ENCODE results near the gene ITPR2.
A peak's percentile ranks its signal among the peaks of the same experiment; 100 is the strongest.
"Not testable (repeated sequence)": the region's sequence is repeated elsewhere in the genome, so short reads cannot be mapped to it uniquely, and the experiment has no call there.

The ITPR2 gene

GRCh38 chr12:26786865-26787514, 46.0 kb downstream of the ITPR2 start:
- Histone ChIP-seq H3K27ac (peak overlapping the region; percentile 14 to 38), H3K4me3 (no peak overlapping the region), H3K27me3 (no peaks in the 10 kb centered on the region), H3K36me3 (no peaks in the 10 kb centered on the region), H3K4me1 (peaks cover 0 to 40% (median 21%) of the 10 kb centered on the region in 4 donors), H3K9me3 (no peaks in the 10 kb centered on the region)
- no peak for TF ChIP-seq CTCF (IDR thresholded peaks at IDR 0.05)
- DNase-seq: no peak
- intact Hi-C loops (cut with DNase I; ENCODE audit: low total_unique reads): no loop called here

- peaks cover 0 to 37% (median 19%) of the 10 kb centered on the region in 4 donors for H3K4me1 ChIP-seq
- intact Hi-C loops (cut with DNase I; ENCODE audit: low total_unique reads): no loop called here
- TF ChIP-seq CTCF (IDR thresholded peaks at IDR 0.05): no peak
- H3K27me3 ChIP-seq: no peaks in the 10 kb centered on the region
- DNase-seq: no peak
- no peak overlapping the region for H3K4me3 ChIP-seq
- H3K9me3 ChIP-seq: no peaks in the 10 kb centered on the region
- no peaks in the 10 kb centered on the region for H3K36me3 ChIP-seq
- H3K27ac ChIP-seq: peak overlapping the region; percentile 14 to 38
These were observed 46.5 kb downstream of the ITPR2 start for GRCh38 chr12:26786491-26786864.

- intact Hi-C loops (cut with DNase I; ENCODE audit: low total_unique reads); H3K36me3 ChIP-seq; H3K27me3 ChIP-seq; H3K9me3 ChIP-seq; DNase-seq: not testable (repeated sequence)
- peaks cover 0 to 26% (median 11%) of the 10 kb centered on the region in 4 donors for H3K4me1 ChIP-seq
- H3K27ac ChIP-seq: peak overlapping the region; percentile 61 to 69
- H3K4me3 ChIP-seq: peak overlapping the region; percentile 35 to 47
These were observed 49.1 kb downstream of the ITPR2 start for GRCh38 chr12:26783816-26784379.

GRCh38 chr12:26783131-26783526, 49.9 kb downstream of the ITPR2 start:
- no peak for TF ChIP-seq CTCF (IDR thresholded peaks at IDR 0.05)
- intact Hi-C loops (cut with DNase I; ENCODE audit: low total_unique reads): no loop called here
- Histone ChIP-seq H3K27ac (peak overlapping the region in 1 of 2 donors; percentile 69), H3K4me1 (peaks cover 0 to 26% (median 11%) of the 10 kb centered on the region in 4 donors), H3K36me3 (peaks cover 0 to 2% (median 0%) of the 10 kb centered on the region in 3 donors), H3K9me3 (peaks cover 0 to 2% (median 0%) of the 10 kb centered on the region in 3 donors), H3K27me3 (no peaks in the 10 kb centered on the region), H3K4me3 (no peak overlapping the region)
- no peak for DNase-seq

GRCh38 chr12:26782372-26783130, 50.4 kb downstream of the ITPR2 start:
- TF ChIP-seq CTCF (IDR thresholded peaks at IDR 0.05): no peak
- Histone ChIP-seq H3K4me1 (peaks cover 0 to 26% (median 10%) of the 10 kb centered on the region in 4 donors), H3K36me3 (peaks cover 0 to 4% (median 0%) of the 10 kb centered on the region in 3 donors), H3K4me3 (no peak overlapping the region), H3K27ac (peak overlapping the region in 1 of 2 donors; percentile 69), H3K27me3 (no peaks in the 10 kb centered on the region), H3K9me3 (peaks cover 0 to 8% (median 0%) of the 10 kb centered on the region in 3 donors)
- DNase-seq: no peak
- intact Hi-C loops (cut with DNase I; ENCODE audit: low total_unique reads): no loop called here

GRCh38 chr12:26780656-26781055, 52.3 kb downstream of the ITPR2 start:
- DNase-seq; intact Hi-C loops (cut with DNase I; ENCODE audit: low total_unique reads); H3K4me3 ChIP-seq; H3K27me3 ChIP-seq; H3K36me3 ChIP-seq; H3K27ac ChIP-seq: not testable (repeated sequence)
- Histone ChIP-seq H3K9me3 (peaks cover 0 to 23% (median 11%) of the 10 kb centered on the region in 3 donors), H3K4me1 (peaks cover 0 to 13% (median 4%) of the 10 kb centered on the region in 4 donors)

GRCh38 chr12:26778173-26778775, 54.7 kb downstream of the ITPR2 start:
- H3K4me3 ChIP-seq; intact Hi-C loops (cut with DNase I; ENCODE audit: low total_unique reads); H3K27me3 ChIP-seq; H3K27ac ChIP-seq; H3K4me1 ChIP-seq; DNase-seq; H3K36me3 ChIP-seq: not testable (repeated sequence)
- H3K9me3 ChIP-seq: peaks cover 0 to 23% (median 11%) of the 10 kb centered on the region in 3 donors

Data from tibial artery (tissue), 4 donors.